GM18520 (cell line): ENCODE measurements around the gene GLRA2.

Experiments
- ATAC-seq: cut with Tn5 transposase; IDR thresholded peaks from one replicate; pipeline ENCODE4 v1.9.1; 2021; ENCODE audit not compliant: unreplicated experiment

The GLRA2 gene

DNA sequence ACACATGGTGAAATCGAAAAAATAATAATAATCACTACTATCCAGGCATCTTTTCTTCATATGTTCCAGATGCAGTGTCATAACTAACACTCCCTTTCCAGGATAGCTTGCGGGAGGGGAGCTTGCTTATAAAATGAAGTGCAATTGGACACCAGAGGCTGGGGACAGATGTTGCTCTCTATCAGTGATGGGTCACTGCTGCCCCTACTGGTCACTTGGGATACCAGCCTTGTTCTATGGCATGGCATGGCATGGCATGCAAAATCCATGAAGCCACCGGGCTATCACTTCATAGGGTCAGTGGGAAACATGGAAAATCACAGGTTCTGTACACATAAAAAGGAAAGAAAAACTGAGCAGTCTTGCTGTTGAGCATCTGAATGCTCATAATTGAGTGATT is 168.1 kb downstream of the GLRA2 start:
- ATAC-seq = peak; percentile 53

DNA sequence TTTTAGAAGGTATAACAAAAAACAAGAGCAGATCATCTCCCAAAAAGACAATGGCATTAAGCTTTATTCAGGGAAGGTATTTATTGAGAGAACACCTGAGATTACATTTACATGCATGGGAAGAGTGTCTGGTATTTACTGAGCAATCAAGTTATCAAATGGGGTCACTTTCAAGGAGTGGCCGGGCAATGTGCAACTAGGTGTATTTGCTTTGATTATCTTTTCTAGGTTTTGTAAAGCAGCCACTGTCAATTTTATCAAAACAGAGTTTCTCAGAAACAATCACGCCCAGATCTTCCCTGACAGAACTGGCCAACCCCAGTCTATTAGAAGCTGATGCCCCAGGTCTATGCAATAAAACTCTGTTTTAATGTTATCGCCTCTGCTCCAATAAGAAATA is 169.5 kb downstream of the GLRA2 start:
- no peak for ATAC-seq

DNA sequence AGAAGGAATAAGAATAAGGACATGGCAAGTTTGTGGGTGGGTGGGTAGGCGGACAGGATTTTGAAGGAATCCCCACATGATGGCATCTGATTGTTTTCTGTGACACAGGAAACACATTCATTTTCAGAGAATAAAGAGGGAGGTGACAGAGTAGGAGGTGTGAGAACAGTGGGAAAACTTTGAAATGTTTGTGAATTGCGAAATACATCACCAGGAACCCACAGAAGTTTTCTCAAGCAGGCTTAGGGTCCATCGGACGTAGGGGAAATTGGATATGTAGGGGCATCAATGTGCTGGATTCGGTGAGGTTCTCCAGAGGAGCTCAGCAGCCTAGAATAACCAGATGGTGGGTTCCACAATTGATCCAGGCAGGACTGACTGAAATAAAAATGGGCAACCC is 171.6 kb downstream of the GLRA2 start:
- ATAC-seq = no peak

DNA sequence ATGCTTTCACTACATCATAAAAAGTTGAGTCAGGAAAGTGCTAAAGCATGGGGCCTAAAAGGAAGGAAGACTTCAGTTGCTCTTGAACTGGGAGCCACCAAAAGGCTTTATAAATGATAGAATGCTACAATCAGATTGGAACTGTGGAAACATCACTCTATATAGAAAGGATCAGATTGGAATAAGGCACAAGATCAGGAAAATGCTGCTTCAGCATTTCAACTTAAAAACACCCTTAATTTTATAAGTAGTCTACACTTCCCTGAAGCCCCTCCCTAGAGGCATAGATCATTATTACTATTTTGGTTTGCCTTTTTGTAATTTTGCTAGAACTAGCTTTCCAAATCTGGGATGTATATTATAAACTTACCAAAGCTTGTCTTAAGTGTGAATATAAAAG is 172.8 kb downstream of the GLRA2 start:
- no peak for ATAC-seq

DNA sequence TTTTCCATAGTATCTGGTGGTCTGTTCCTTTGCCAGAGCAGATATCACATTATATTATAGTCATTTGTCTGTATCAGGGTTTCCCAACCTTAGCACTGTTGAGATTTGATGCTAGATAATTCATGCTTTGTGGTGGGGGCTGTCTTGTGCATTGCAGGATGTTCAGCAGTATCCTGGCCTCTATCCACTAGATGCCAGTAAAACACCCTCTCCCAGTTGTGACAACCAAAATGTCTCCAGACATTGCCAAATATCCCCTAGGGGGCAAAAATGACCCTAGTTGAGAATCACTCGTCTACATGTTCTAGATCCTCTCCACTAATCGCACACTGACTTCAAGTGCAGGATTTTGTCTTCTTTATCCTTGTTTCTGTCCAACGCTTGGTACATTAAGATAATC is 182.8 kb downstream of the GLRA2 start:
- no peak for ATAC-seq

DNA sequence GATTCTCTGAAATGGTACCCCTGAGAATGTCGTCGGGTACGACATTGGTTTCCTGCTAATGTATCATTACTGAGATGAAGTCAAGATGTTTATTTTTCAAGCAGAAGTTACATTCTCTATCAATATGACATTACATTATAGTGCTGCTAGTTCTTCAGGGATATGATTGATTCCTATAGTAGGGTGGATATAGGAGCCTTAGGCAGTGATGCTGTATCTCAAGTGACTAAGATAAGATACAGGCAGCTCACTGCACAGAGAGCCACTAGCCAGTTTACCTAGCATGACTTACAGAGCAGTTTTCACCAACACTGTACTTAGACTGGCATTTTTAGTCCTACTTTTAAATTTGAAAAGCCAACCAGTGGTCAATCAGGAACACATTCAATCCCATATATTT is 188.6 kb downstream of the GLRA2 start:
- ATAC-seq = no peak

DNA sequence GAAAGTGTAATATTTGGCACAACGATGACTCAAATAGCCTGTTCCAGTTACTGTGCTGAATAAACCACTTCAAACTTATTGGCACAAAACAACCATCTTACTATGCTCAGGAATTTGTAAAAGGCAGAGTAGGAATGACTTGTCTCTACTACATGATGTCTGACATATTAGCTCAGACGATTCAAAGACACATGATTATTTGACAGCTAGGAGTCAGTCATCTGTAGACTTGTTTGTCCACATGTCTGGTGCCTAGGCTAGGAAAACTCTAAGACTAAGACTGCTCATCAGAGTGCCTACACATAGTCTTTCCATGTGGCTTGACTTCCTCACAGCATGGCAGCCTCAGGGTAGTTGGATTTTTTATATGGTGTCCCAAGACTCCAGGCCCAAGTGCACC is 189.1 kb downstream of the GLRA2 start:
- no peak for ATAC-seq

DNA sequence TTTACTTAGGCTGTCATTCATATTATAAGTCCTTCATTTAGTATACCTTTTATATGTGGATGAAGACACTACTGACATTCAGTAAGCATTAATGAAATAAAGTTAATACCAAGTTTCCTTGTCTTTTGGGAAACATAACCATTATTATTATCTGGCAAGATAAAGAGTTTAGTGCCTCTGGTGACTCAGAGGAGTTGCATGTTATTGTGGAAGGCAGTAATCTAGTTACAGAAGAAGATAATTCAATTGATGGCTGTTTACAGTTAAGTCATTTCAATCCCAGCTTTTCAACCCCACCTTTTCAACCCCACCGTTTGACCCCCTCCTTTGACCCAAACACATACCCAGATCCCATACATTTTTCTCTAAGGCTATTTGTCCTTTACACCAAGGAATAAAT is 199.7 kb downstream of the GLRA2 start:
- ATAC-seq = no peak

DNA sequence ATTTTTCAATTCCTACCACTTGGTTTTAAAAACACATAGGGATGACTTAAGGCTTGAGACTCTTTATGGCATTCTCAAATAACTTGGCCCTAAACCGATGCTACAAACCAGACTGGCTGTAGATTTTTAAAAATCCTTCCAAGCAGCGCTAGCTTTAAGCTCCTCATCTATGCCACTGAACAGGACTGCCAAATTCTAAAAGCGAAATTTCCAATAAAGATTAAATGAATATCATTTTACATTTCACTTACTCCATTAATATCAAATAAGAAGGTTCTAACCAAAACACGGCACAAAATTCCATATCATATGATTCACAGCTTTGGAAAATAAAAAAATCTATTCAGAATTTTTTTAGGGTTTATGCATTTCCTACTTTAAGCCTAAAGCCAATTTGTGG is 209.3 kb downstream of the GLRA2 start:
- ATAC-seq = no peak

DNA sequence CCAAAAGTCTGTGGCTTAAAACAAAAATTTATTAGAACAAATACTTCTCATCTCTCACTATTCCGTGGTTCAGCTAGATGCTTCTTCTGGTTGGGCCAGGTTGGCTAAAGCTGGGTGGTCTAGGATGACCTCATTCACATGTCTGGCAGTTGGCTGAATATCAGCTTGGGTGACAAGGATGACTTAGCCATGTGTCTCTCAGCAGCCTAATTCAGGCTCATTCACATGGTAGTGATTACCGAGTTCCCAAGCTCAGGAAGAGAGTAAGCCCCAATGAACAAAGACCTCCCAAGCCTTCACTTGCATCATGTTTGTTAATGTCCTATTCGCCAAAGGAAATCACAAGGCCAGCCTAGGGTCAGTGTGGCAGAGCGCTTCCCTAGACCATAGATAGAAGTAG is 224.1 kb downstream of the GLRA2 start:
- ATAC-seq = no peak

DNA sequence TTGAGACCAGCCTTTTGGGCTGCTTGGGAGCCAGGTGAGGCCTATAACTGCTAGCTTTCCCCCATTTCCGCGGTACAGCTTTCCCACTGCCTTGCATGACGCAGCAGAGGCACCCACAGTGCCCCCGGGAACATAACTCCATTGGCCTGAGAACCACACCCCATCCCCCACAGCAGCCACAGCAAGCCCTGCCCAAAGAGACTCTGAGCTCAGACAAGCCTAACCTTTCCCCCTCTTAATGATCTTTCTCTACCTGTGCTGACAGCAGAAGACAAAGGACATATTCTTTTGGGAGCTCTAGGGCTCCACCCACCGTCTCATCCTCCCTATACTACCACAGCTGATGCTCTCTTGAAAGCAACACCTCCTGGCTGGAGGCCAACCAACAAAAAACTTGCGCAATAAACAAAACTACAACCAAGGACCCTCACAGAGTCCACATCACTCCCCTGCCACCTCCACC is 228.7 kb downstream of the GLRA2 start:
- ATAC-seq = no peak

DNA sequence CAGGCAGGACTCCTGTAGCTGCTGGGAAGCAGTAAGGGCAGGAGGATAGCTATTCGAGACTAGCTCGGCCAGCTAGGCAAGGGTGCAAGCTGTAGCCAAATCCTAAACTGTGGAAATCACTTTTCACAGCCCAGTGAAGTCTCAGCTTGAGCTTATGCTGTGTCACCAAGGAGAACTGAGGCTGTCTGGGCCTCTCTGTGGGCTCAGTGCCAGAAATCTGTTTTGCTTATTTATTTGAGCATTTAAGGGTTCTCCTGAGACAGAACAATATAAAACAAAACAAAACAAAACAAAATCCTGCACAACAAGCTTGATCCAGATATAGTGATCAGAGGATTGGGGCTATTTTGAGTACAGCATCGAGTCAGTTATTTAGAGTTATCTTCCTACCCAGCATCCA is 246.1 kb downstream of the GLRA2 start:
- ATAC-seq = no peak

DNA sequence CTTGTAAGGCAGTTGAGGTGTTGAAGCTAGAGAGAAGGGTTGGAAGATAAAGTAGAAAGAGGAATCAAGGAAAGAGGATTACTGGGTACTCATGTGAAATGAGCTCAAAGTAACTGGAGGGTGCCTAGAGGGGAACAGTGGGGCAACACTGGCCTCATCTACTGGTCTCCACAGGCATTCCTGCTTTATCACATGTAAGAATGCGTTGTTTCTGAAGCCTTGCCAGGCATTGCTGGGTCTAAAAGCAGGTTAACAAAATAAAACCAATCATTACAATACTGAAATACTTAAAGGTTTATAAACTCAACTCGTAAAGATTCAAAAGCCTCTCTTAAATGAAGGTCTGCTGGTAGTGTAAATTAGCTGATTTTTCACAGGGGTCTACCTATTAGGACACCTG is 247.6 kb downstream of the GLRA2 start:
- ATAC-seq = no peak

DNA sequence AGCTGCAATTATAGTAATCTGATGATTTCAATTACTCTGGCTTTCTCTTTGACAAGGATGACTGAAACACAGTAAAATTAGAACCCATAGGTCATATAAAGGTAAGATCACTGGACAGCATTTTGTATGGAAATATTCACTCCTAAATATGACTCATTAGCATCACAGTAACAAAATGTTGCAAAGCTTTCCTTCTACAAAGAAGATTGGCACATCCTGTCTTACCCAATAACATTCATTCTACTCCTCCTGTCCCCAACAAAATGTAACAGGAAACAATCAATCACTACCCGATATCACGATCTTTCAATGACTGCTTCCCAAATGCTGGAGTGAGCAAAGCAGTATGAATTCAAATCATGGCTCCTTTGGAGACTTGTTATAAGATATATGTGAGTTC is 248.2 kb downstream of the GLRA2 start:
- ATAC-seq = no peak

DNA sequence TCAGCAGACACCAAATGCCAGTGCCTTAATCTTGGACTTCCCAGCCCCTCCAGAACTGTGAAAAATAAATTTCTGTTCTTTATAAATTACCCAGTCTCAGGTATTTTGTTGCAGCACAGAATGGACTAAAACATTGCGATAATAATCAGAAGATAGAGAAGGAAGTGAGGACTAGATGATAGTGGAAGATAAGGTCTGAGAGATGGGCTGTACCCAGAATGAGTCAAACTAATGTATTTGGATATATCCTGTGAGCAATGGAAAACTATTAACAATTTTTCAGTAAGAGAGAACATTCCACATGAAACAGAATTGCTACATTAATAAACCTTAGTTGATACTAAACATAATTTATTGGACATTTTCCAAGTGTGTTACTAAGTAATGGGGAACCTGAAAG is 250.2 kb downstream of the GLRA2 start:
- ATAC-seq = no peak
